Natural killer cell (primary cell): ENCODE results near the gene TDRD15. TPM values are rescaled to one million over a fixed set of nuclear protein-coding genes. Genes with fewer than 3 reads are reported as not detected.
"Not testable (repeated sequence)": the region's sequence is repeated elsewhere in the genome, so short reads cannot be mapped to it uniquely, and the experiment has no call there.

ENCODE experiments used
- ATAC-seq, 3 donors: fragments of 150-1000 bp in 2 of 3; fragments of 200-7000 bp in 1 of 3; cut with Tn5 transposase; 1 replicate in 1 of 3; 2 replicates in 2 of 3; pipeline ENCODE4 v1.10.0; 2021; ENCODE audit warnings: mild to moderate bottlenecking in 2 of 3, moderate library complexity in 2 of 3
- DNase-seq, 2 donors: peaks; one replicate each; pipeline versions ENCODE4 v3.0.0 to v3.0.0-alpha.2; 2013 to 2021; ENCODE audit warnings: mixed read lengths in 1 of 2
- H3K27ac ChIP-seq: one replicate; pipeline ENCODE4 v1.5.1; 2013; ENCODE audit warnings: mild to moderate bottlenecking, low read length
- H3K27me3 ChIP-seq: one replicate; pipeline ENCODE4 v1.6.1; 2013; ENCODE audit warnings: low read length; ENCODE audit not compliant: control insufficient read depth, insufficient read depth
- H3K36me3 ChIP-seq: one replicate; pipeline ENCODE4 v1.6.1; 2013; ENCODE audit warnings: low read length; ENCODE audit not compliant: control insufficient read depth, insufficient read depth
- H3K4me1 ChIP-seq: one replicate; pipeline ENCODE4 v1.6.1; 2013; ENCODE audit warnings: low read length; ENCODE audit not compliant: control insufficient read depth, insufficient read depth
- H3K4me3 ChIP-seq: one replicate; pipeline ENCODE4 v1.5.1; 2013; ENCODE audit warnings: low read length
- H3K9me3 ChIP-seq: one replicate; pipeline ENCODE4 v1.6.1; 2013; ENCODE audit warnings: low read length; ENCODE audit not compliant: control insufficient read depth, insufficient read depth
- H3K27ac Mint-ChIP-seq, 2 donors: one replicate each; pipeline ENCODE4 v1.8.0; 2022; ENCODE audit warnings: mild to moderate bottlenecking in 2 of 2, mixed read lengths in 2 of 2, moderate library complexity in 1 of 2
- H3K27me3 Mint-ChIP-seq, 2 donors: one replicate each; pipeline ENCODE4 v1.8.0; 2022; ENCODE audit warnings: low read depth in 2 of 2, mixed read lengths in 2 of 2
- H3K36me3 Mint-ChIP-seq: one replicate; pipeline ENCODE4 v1.8.0; 2022; ENCODE audit warnings: mixed read lengths
- H3K4me1 Mint-ChIP-seq, 2 donors: one replicate each; pipeline ENCODE4 v1.8.0; 2022; ENCODE audit warnings: mixed read lengths in 2 of 2
- H3K4me3 Mint-ChIP-seq: one replicate; pipeline ENCODE4 v1.8.0; 2022; ENCODE audit warnings: mild to moderate bottlenecking, moderate library complexity, mixed read lengths
- H3K9me3 Mint-ChIP-seq, 2 donors: one replicate each; pipeline ENCODE4 v1.8.0; 2022; ENCODE audit warnings: mixed read lengths in 2 of 2
- CTCF ChIP-seq: fragments of 200-600 bp; IDR thresholded peaks from one replicate; pipeline ENCODE4 v1.8.0; 2022; ENCODE audit warnings: antibody characterized with exemption
- WGBS: methylation state at CpG from one replicate; pipeline ENCODE4 v1.1.7; 2013; ENCODE audit warnings: missing lambda C conversion rate; ENCODE audit not compliant: insufficient coverage; 5-methylcytosine and 5-hydroxymethylcytosine counted together
- intact Hi-C: fragments of 100-400 bp; cut with micrococcal nuclease; formaldehyde crosslinking; loops from one replicate; pipeline ENCODE4 v1.14.2; 2022
- total RNA-seq, 4 donors: library from RNA; stranded (reverse); fragments of 120-200 nt in 1 of 4; gene quantifications; one replicate each; pipeline versions ENCODE4 v1.2.3 to v1.2.4, GENCODE V29; 2013 to 2022

TDRD15 gene
- total RNA-seq, 3 donors from 2014 or later (not counting 1 experiment from before 2014, with no cell fraction given), result 0.21 to 0.33 (median 0.27) TPM

- H3K4me3 ChIP-seq, result no peak overlapping the region
- no peak for DNase-seq
- H3K4me1 Mint-ChIP-seq, result no peaks in the 10 kb centered on the region
- H3K4me1 ChIP-seq, result no peaks in the 10 kb centered on the region
- H3K27me3 Mint-ChIP-seq, result peaks cover 7 to 33% of the 10 kb centered on the region in 2 donors
- TF ChIP-seq CTCF, result no peak
- H3K36me3 ChIP-seq, result no peaks in the 10 kb centered on the region
- no peak overlapping the region for H3K27ac Mint-ChIP-seq
- ATAC-seq, result no peak
- no peaks in the 10 kb centered on the region for H3K9me3 Mint-ChIP-seq
- no peaks in the 10 kb centered on the region for H3K9me3 ChIP-seq
- H3K27ac ChIP-seq, result no peak overlapping the region
- no peaks in the 10 kb centered on the region for H3K27me3 ChIP-seq
- H3K4me3 Mint-ChIP-seq, result no peak overlapping the region
- no peaks in the 10 kb centered on the region for H3K36me3 Mint-ChIP-seq
- intact Hi-C loops, result no loop called here
Observed at GRCh38 chr2:21148718-21149117, 24.9 kb downstream of the TDRD15 start.

- H3K36me3 ChIP-seq, H3K9me3 ChIP-seq, H3K36me3 Mint-ChIP-seq, H3K9me3 Mint-ChIP-seq, H3K27ac Mint-ChIP-seq, H3K27me3 ChIP-seq, H3K27ac ChIP-seq, H3K4me3 Mint-ChIP-seq, intact Hi-C loops, H3K4me1 Mint-ChIP-seq, ATAC-seq, H3K4me1 ChIP-seq, DNase-seq, H3K4me3 ChIP-seq: not testable (repeated sequence)
- 60% methylated on average over 1 of the region's 2 CpGs for WGBS
- H3K27me3 Mint-ChIP-seq, result peaks cover 4 to 35% of the 10 kb centered on the region in 2 donors
Observed at GRCh38 chr2:21151234-21151633, 27.5 kb downstream of the TDRD15 start.

- peaks cover 4 to 44% of the 10 kb centered on the region in 2 donors for H3K27me3 Mint-ChIP-seq
- TF ChIP-seq CTCF, result no peak
- no peaks in the 10 kb centered on the region for H3K9me3 Mint-ChIP-seq
- Histone ChIP-seq H3K9me3 (no peaks in the 10 kb centered on the region), H3K27me3 (no peaks in the 10 kb centered on the region), H3K4me3 (no peak overlapping the region), H3K27ac (no peak overlapping the region), H3K36me3 (no peaks in the 10 kb centered on the region), H3K4me1 (no peaks in the 10 kb centered on the region)
- WGBS, result 51% methylated on average over 3 of the region's 3 CpGs
- no peak overlapping the region for H3K27ac Mint-ChIP-seq
- no peak for DNase-seq
- intact Hi-C loops, result no loop called here
- H3K4me3 Mint-ChIP-seq, result no peak overlapping the region
- H3K36me3 Mint-ChIP-seq, result no peaks in the 10 kb centered on the region
- ATAC-seq, result no peak
- no peaks in the 10 kb centered on the region for H3K4me1 Mint-ChIP-seq
Observed at GRCh38 chr2:21155365-21156136, 31.8 kb downstream of the TDRD15 start.

- ATAC-seq (no peak), DNase-seq (no peak)
- no peak overlapping the region for H3K4me3 ChIP-seq
- Mint-ChIP-seq H3K27ac (no peak overlapping the region), H3K4me1 (no peaks in the 10 kb centered on the region), H3K4me3 (no peak overlapping the region), H3K27me3 (peaks cover 0 to 11% of the 10 kb centered on the region in 2 donors), H3K36me3 (no peaks in the 10 kb centered on the region), H3K9me3 (no peaks in the 10 kb centered on the region)
- H3K36me3 ChIP-seq, result no peaks in the 10 kb centered on the region
- no peak for TF ChIP-seq CTCF
- H3K4me1 ChIP-seq, result no peaks in the 10 kb centered on the region
- H3K27me3 ChIP-seq, result no peaks in the 10 kb centered on the region
- intact Hi-C loops, result loop anchor here (10.0 kb wide), 1 partner anchor 116 kb away; the partner anchor contains the start of gene APOB
- H3K9me3 ChIP-seq, result peaks cover 7% of the 10 kb centered on the region
- 93% methylated on average over 6 of the region's 6 CpGs for WGBS
- H3K27ac ChIP-seq, result no peak overlapping the region
Observed at GRCh38 chr2:21161122-21161521, 37.4 kb downstream of the TDRD15 start.
